Muscle of leg (tissue), 11 donors: Measurements from ENCODE around the gene EFCAB6. TPM values are rescaled to one million over a fixed set of nuclear protein-coding genes. Genes with fewer than 3 reads are reported as not detected.

Source experiments
- DNase-seq: peaks from one replicate; pipeline ENCODE4 v3.0.0; 2013
- H3K27ac ChIP-seq: one replicate; pipeline ENCODE4 v1.5.1; 2013; ENCODE audit warnings: mild to moderate bottlenecking, low read length, control low read depth
- H3K27me3 ChIP-seq: one replicate; pipeline ENCODE4 v1.6.1; 2013; ENCODE audit warnings: low read length; ENCODE audit not compliant: control insufficient read depth, insufficient read depth
- H3K36me3 ChIP-seq: one replicate; pipeline ENCODE4 v1.6.1; 2013; ENCODE audit warnings: low read length; ENCODE audit not compliant: control insufficient read depth, insufficient read depth
- H3K4me1 ChIP-seq: one replicate; pipeline ENCODE4 v1.6.1; 2013; ENCODE audit warnings: low read length; ENCODE audit not compliant: control insufficient read depth, insufficient read depth
- H3K4me3 ChIP-seq: one replicate; pipeline ENCODE4 v1.5.1; 2013; ENCODE audit warnings: low read length, control low read depth
- H3K9me3 ChIP-seq: replicated peaks from 2 replicates; pipeline ENCODE4 v1.6.1; 2013; ENCODE audit warnings: low read depth, low read length; ENCODE audit not compliant: control insufficient read depth
- WGBS: methylation state at CpG from one replicate; pipeline ENCODE4 v1.1.5; 2013; ENCODE audit warnings: missing lambda C conversion rate; ENCODE audit not compliant: insufficient coverage; 5-methylcytosine and 5-hydroxymethylcytosine counted together
- polyA plus RNA-seq, 8 donors: library from polyadenylated mRNA; unstranded; fragments of 120-200 nt; gene quantifications; one replicate each; pipeline versions ENCODE4 v1.2.1 to v1.2.3, GENCODE V29; 2013; ENCODE audit warnings: inconsistent platforms in 1 of 8, low replicate concordance in 1 of 8; ENCODE audit not compliant: insufficient read length in 8 of 8, insufficient read depth in 1 of 8
- total RNA-seq: library from RNA; stranded (reverse); fragments of 120-200 nt; gene quantifications from one replicate; pipeline ENCODE4 v1.2.4, GENCODE V29; 2013

EFCAB6 gene
- total and polyA plus RNA-seq, 9 donors = 0.63 to 1.6 (median 1.1) TPM

- no peaks in the 10 kb centered on the region for H3K9me3 ChIP-seq
- DNase-seq = no peak
- H3K27ac ChIP-seq = no peak overlapping the region
- H3K27me3 ChIP-seq = no peaks in the 10 kb centered on the region
- no peaks in the 10 kb centered on the region for H3K4me1 ChIP-seq
- no peaks in the 10 kb centered on the region for H3K36me3 ChIP-seq
- WGBS = 45% methylated on average over 6 of the region's 8 CpGs
- no peak overlapping the region for H3K4me3 ChIP-seq
Observed at GRCh38 chr22:43567691-43568324, 244.3 kb downstream of the EFCAB6 start.

DNA sequence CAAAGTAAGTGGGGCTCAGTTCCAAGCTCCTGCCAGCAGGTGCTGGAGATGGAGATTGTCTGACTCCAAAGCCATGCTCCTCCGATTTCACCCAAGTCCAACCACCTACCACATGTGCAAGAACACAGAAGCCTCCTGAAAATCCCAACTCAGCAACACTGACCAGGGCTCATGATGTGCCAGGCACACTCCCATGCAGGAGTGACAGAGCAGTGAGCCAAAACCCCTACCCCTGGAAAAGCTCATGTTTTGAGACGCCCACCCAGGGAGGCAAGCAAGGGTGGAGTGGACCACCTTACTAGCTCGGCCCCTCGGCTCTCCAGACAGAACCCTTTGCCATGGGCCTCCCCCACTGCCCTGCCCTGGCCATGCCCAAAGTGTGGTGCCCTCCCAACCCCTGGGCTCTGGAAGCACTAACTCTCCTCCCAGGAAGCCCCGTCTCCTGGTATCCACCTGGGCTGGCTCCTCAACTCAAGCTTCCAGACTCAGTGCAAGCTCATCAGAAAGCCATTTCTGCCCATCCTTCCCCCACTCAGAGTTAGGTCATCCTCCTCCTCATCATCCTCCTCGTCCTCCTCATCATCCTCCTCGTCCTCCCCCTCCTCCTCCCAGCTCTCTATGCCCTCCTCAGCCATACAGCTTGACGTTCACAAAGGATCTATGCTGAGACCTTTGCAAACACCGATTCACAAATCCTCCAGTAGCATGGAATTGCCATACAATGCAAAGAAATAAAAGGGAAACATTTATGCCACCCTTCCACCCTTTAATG is 245.4 kb downstream of the EFCAB6 start:
- no peak for DNase-seq
- H3K4me1 ChIP-seq = no peaks in the 10 kb centered on the region
- WGBS = 79% methylated on average over 6 of the region's 9 CpGs
- H3K4me3 ChIP-seq = no peak overlapping the region
- no peaks in the 10 kb centered on the region for H3K36me3 ChIP-seq
- H3K27me3 ChIP-seq = no peaks in the 10 kb centered on the region
- no peaks in the 10 kb centered on the region for H3K9me3 ChIP-seq
- no peak overlapping the region for H3K27ac ChIP-seq

- H3K36me3 ChIP-seq = no peaks in the 10 kb centered on the region
- no peaks in the 10 kb centered on the region for H3K27me3 ChIP-seq
- H3K4me1 ChIP-seq = no peaks in the 10 kb centered on the region
- no peak overlapping the region for H3K4me3 ChIP-seq
- H3K27ac ChIP-seq = no peak overlapping the region
- DNase-seq = no peak
- H3K9me3 ChIP-seq = no peaks in the 10 kb centered on the region
- WGBS = 70% methylated on average over 9 of the region's 9 CpGs
Observed at GRCh38 chr22:43566021-43566420, 246.1 kb downstream of the EFCAB6 start.

- Histone ChIP-seq H3K27me3 (no peaks in the 10 kb centered on the region), H3K9me3 (no peaks in the 10 kb centered on the region), H3K36me3 (no peaks in the 10 kb centered on the region), H3K27ac (no peak overlapping the region), H3K4me1 (no peaks in the 10 kb centered on the region), H3K4me3 (no peak overlapping the region)
- 72% methylated on average over 4 of the region's 6 CpGs for WGBS
- DNase-seq = no peak
Observed at GRCh38 chr22:43564859-43565258, 247.2 kb downstream of the EFCAB6 start.

DNA sequence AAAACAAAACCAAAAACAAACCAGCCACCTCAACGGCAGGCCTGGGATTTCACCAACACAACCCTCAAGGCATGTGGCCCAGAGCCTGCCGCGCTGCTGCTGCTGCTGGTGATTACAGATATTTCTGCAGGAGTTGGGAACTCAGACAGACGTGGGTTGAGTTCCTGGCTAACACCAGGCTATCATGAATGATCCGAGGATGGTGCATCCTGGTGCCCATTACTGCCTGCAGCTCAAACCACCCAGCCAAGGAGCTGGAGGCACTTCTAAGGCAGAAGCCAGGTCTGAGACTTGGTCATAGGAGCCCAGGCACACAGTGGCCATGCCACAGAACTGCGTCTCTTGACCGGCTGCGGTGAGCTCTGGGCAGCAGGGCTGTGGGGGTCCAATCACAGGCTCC is 248.5 kb downstream of the EFCAB6 start:
- no peak overlapping the region for H3K4me3 ChIP-seq
- no peaks in the 10 kb centered on the region for H3K4me1 ChIP-seq
- WGBS = 90% methylated on average over 6 of the region's 8 CpGs
- no peaks in the 10 kb centered on the region for H3K36me3 ChIP-seq
- no peak for DNase-seq
- no peak overlapping the region for H3K27ac ChIP-seq
- no peaks in the 10 kb centered on the region for H3K27me3 ChIP-seq
- no peaks in the 10 kb centered on the region for H3K9me3 ChIP-seq

DNA sequence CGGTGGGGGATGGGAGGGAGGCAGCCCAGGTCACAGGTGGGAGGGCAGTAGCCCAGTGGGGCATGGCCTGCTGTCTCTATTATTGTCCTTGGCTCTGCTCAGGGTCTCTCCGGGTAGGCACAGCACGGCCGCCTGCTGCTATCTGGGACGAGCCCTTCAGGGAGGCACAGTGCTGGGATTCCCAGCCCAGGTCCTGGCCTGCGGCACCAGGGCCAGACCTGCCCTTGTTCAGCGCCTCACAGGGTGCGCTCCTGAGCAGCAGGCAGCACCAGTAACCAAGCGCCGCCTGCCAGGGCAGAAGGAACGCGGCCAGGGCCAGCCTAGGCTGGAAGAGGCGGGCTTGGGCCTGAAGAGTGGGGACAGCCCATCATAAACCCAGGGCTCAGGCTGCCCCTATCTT is 249.3 kb downstream of the EFCAB6 start:
- Histone ChIP-seq H3K36me3 (no peaks in the 10 kb centered on the region), H3K27me3 (no peaks in the 10 kb centered on the region), H3K27ac (no peak overlapping the region), H3K4me3 (no peak overlapping the region), H3K9me3 (no peaks in the 10 kb centered on the region), H3K4me1 (no peaks in the 10 kb centered on the region)
- WGBS = 83% methylated on average over 13 of the region's 13 CpGs
- DNase-seq = no peak

GRCh38 chr22:43561415-43562178 is 250.5 kb downstream of the EFCAB6 start:
- whole genome bisulfite sequencing = 23% methylated on average over 5 of the region's 22 CpGs
- DNase-seq = peak; percentile 14
- H3K9me3 ChIP-seq = no peaks in the 10 kb centered on the region
- H3K36me3 ChIP-seq = no peaks in the 10 kb centered on the region
- no peak overlapping the region for H3K27ac ChIP-seq
- no peak overlapping the region for H3K4me3 ChIP-seq
- no peaks in the 10 kb centered on the region for H3K4me1 ChIP-seq
- no peaks in the 10 kb centered on the region for H3K27me3 ChIP-seq

DNA sequence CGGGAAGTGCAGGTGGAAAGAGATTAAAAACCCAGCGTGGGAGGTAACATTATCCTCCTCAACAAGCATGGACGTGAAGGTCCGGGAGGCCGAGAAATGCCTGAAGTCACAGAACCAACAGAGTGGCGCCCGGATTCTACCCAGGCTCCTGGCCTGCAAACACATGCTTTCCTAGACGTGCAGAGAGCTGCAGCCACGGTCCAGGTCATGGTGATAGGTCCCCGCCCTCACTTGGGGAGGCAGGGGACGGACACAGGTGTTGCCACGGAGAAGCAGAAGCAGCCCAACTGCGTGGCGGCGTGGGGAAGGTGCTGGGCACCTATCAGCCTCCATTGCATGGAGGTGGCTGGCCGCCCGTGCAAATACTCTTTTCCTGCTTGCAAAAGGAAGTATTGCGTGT is 251.5 kb downstream of the EFCAB6 start:
- no peaks in the 10 kb centered on the region for H3K36me3 ChIP-seq
- H3K27ac ChIP-seq = no peak overlapping the region
- no peaks in the 10 kb centered on the region for H3K9me3 ChIP-seq
- no peaks in the 10 kb centered on the region for H3K27me3 ChIP-seq
- H3K4me3 ChIP-seq = no peak overlapping the region
- no peaks in the 10 kb centered on the region for H3K4me1 ChIP-seq
- no peak for DNase-seq
- 83% methylated on average over 16 of the region's 18 CpGs for WGBS

DNA sequence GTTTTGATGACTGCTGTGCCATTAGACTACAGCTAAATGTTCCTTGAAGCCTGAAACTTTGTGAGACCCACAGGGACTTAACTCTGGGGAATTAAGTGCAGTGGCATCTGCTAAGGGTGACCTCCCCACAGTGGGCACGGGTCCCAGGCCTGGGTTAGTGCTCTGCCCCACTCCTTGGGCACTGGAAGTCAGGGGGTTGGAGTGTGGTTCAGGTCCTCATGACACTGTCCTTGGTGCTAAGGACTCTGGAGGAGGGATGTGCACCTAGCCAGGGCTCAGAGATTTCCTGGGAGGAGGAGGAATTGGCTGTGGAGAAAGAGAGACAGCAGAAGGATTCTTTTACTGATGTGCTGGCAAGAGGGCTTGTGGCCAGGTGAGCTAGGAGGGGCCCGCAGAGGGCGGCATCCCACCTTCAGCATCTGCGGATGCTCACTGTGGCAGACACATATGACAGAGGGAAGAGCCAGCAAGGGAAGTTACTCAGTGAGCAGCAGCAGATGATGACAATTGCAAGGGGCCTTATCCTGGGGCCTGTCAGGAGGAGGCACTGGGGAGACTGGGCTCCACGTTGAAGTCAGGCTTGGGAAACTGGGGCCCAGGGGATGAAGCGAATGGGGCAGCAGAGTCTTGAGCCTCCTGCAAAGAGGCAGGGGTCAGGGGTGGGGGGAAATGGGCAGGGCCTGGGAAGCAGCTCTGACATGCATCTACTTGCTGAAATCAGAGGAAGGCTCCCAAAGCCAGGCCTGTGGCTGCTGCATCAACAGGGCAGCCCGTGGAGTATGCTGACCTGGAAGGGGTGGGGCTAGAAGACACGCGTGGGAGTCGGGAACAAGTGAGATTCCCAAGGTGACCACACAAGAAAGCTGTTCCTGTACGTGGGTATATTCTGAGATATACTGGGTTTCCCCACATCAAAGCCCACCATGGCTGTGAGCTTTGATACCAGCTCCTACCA is 256.3 kb downstream of the EFCAB6 start:
- H3K36me3 ChIP-seq = no peaks in the 10 kb centered on the region
- H3K9me3 ChIP-seq = no peaks in the 10 kb centered on the region
- DNase-seq = no peak
- no peak overlapping the region for H3K4me3 ChIP-seq
- no peaks in the 10 kb centered on the region for H3K4me1 ChIP-seq
- 65% methylated on average over 7 of the region's 11 CpGs for WGBS
- no peaks in the 10 kb centered on the region for H3K27me3 ChIP-seq
- H3K27ac ChIP-seq = no peak overlapping the region
